ENCODE data around the gene MAP3K6.

Gene MAP3K6

DNA sequence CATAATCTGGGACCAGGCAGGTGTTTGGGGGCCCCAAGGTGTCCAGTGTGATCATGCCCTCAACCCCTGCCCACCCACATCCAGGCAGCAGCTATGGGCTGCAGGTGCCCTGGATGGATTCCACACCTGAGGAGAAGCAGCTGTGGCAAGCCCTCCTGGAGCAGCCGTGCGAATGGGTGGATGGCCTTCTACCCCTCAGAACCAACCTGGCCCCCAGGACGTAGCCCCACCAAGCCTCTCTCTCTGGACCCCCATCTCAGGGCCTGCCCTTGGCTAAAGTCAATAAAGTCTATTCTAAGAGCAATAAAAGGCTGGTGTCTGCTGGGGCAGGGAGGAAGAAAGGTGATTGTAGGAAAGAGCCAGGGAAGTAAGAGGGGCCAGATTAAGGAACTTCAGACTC is 13.1 kb downstream of the MAP3K6 start:
- DNase-seq = no peak

GRCh38 chr1:27353166-27353565 is 13.6 kb downstream of the MAP3K6 start:
- no peak for DNase-seq

DNA sequence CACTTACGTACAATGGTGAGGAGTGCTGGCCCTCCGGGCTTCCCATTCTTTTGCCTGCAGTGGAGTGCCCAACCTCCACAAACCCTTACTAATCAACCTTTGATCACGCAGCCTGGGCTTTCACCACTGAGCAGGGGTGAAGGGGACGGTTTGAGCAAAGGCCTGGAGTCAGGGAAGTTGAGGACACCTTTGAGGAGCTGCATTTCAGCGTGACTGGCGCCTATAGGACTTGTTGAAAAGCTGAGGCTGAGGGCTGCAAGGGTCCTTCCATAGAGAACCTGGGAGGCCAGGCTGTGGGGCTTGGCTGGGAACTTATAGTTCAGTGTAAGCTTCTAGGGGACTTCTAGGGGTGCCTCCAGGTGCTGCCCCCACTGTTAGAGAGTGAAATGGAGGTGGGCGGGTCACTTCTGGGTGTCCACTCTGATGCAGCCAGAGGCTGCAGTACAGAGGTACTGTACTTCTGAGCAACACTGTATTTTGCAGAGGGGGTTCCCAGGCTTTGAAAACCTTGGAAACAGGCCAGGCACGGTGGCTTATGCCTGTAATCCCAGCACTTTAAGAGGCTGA is 15.1 kb downstream of the MAP3K6 start:
- no peak for DNase-seq

GRCh38 chr1:27350663-27351540 is 15.9 kb downstream of the MAP3K6 start:
- no peak for DNase-seq

GRCh38 chr1:27349784-27350662 is 16.7 kb downstream of the MAP3K6 start:
- DNase-seq = peak; percentile 74

DNA sequence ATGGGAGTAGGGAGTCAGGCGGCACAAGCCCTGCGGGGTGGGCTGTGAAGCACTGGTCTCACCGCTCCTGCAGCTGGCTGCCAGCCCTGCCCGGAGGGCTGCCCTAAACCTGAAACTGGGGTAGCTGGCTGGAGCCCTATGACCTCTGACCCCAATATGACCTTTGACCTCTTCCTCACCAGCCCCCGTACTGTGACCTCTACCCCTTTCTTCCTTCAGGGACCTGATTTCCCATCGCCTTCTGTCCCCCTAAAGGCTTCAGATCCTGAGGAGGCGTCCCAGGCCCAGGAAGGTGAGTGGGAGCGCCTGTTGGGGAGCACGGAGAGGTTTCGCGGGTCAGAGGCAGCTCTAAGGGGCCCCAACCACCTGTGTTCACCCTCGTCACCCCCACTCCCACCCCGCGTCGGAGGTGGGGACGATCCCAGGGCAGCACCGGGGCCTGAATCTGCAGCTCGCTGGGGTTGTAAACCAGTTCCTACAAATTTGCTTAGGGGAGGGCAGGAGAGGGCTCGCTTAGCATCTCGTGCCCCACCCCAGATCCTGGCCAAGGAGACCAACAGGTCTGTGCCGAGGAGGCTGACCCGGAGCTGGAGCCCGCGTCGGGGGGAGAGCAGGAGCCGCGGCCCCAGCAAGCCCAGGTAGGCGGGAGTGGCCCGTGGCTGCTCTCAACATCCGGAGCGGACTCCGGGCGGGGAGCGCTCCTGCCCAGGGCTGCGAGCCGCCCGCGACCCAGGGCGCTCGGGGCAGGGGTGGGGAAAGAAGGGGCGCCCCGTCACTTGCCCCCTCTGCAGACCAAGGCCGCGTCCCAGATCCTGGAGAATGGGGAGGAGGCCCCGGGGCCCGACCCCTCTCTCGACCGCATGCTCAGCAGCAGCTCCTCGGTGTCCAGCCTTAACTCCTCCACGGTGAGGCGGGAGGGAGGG is 17.6 kb downstream of the MAP3K6 start:
- DNase-seq = no peak

DNA sequence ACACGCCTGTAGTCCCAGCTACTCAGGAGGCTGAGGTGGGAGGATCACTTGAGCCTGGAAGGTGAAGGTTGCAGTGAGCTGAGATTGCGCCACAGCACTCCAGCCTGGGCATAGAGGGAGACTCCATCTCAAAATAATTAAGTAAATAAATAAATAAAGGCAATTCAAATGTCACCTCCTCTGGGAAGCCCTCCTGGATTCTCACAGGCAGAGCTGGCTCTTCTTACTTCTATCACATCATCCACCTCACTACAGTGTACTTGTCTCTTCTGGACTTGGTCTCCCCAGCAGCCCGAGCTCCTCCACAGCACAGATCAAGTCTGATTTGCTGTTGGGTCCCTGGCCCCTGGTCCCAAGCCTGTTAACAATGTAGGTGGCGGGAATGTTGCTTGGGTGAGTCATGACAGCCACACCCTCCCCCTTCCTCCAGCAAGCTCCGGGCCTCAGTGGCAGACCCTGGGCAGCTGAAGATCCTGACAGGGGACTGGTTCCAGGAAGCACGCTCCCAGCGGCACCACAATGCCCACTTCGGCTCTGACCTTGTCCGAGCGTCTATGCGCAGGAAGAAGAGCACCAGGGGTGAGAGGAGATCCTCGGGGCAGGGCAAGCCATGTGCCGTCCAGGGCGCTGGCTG is 19.7 kb downstream of the MAP3K6 start:
- DNase-seq = no peak

DNA sequence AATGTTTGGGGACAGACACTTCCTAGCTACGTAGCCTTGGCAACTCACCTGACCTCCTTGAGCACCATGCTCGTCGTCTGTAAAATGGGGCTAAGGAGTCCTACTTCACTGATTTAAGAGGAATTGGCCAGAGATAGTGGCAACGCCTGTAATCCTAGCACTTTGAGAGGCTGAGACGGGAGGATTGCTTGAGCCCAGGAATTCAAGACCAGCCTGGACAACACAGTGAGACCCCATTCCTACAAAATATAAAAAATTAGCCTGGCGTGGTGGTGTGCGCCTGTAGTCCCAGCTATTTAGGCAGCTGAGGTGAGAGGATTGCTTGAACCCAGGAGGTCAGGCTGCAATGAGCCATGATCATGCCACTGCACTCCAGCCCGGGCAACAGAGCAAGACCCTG is 20.4 kb downstream of the MAP3K6 start:
- DNase-seq = no peak

DNA sequence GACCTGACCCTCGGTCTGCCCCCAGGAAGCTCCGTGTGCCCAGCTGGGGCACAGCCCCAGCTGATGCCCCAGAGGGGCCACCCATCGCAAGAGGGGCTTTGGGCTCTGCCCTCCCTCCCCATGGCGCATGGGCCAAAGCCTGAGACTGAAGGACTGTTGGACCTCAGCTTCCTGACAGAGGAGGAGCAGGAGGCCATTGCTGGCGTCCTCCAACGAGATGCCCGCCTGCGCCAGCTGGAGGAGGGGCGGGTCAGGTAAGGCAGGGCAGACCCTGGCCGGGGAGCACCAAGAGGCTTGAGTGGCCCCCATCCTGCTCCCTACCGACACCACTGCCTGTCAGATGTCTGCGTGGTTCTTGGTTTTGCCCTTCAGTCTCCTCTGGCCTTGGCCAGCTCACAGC is 21.5 kb downstream of the MAP3K6 start:
- DNase-seq = no peak

DNA sequence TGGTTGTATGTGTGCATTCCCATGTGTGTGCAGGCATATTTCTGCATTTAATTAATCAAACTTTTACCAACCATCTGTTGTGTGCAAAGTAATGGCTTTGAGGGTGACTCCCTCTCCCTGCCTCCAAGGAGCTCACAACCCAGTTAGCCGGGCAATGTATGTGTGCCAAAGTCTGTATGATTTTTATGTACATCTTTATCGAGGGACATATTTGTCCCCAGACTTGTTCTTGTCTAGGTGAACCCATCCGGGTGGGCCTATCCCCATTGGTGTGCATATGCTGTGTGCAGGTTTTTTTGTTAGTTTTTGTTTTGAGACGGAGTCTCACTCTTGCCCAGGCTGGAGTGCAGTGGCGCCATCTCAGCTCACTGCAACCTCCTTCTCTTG is 23.1 kb downstream of the MAP3K6 start:
- no peak for DNase-seq

GRCh38 chr1:27342778-27343638 is 23.8 kb downstream of the MAP3K6 start:
- no peak for DNase-seq

GRCh38 chr1:27342391-27342777 is 24.4 kb downstream of the MAP3K6 start:
- DNase-seq = no peak

DNA sequence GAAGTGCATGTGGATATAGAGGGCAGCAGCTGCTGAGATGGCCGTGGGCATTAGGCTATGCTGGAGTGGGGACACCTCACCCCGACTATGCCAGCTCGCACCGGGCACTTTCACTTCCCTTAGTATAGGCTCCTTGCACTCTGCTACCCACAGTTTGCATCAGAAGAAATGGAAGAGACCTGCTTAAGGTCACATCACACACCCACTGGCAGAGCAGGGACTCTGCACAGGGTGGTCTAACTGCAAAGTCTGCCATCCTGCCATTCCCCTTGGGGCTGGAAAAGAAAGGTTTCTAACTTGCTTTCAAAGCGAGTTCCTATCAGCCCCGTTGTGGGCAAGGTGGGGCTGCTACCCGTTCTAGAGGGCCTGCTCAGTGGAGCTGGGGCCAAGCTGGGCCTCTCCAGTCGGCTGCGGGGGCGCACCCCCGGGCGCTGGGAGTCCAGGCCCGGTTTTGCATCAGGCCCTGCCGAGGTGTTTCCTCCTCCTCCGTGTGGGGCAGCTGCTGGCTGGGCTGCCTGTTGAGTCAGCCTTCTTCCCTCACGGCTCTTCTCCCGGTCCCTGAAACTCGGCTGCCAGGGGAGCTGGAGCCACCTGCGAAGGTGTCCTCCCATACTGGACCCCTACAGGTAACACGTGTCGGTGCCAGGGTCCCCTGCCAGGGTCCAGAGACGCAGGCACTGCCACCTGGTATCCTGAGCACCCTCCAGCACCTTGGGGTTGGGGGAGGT is 25.1 kb downstream of the MAP3K6 start, which contains the start of gene SYTL1:
TSS of gene SYTL1 (plus strand) at position 498 of the 728 bp plus-strand sequence. CDS start 3,313 bp downstream, outside the sequence.
- no peak for DNase-seq

DNA sequence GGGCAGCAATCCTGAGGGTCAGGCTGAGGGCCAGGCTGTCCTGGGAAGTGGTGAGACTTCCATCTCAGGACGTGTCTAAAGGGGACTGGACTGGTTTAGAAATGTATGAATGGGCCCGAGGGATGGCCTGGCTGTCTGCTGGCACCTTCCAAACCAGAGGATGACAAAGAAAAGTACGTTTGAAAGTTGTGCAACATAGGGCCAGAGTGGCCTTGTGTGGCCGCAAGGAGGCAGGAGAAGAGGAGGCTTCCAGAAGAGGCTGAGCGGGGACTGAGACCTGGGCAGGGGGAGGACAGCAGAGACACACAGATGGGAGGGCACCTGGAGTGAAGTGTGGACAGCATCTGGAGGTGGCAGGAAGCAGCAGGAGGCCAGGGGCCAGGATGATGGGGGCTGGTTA is 27.5 kb downstream of the MAP3K6 start:
- no peak for DNase-seq

DNA sequence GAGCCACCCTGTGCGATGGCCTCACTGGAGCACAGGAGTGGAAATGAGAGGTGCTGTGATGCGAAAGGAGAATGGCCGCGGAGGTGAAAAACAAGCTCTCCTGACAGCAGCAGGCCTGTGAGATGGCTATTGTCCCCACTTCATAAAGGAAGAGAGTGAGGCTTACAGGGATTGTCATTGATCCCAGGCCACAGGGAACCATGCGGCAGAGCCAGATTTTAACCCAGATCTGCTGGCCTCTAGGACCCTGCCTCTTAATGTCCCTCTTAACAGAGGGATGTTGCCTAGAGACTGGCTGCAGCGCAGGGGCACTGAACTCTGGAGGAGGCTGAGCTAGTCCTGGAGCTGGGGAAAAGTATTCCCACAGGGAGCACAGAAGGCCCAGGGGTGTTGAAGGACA is 28.0 kb downstream of the MAP3K6 start:
- no peak for DNase-seq

DNA sequence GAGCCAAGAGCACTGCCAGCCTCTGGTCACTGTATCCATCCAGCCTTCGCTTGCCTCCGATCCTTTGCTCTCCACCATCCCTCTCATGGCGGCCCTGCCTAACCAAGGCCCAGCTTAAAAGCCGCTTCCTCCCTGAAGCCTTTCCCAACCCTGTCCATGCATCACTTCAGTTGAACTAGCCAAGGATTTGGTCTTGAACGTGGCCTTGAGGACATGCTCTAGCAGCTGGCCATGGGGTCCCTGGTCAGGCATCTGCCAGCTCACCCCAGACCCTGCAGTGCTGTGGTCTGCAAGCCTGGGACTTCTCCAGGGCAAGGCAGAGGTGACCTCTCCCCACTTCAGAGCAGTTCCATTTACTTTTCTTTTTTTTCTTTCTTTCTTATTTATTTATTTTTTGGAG is 30.0 kb downstream of the MAP3K6 start:
- DNase-seq = no peak

- no peak for DNase-seq
Observed at GRCh38 chr1:27335506-27336422, 31.0 kb downstream of the MAP3K6 start.

GRCh38 chr1:27333717-27334279 is 33.0 kb downstream of the MAP3K6 start:
- no peak for DNase-seq
